Nephron progenitor cell (in vitro differentiated cells): ENCODE data around the gene GNPDA1.

Experiments
- DNase-seq: peaks from one replicate; pipeline ENCODE4 v3.0.0; 2021
- H3K27ac Mint-ChIP-seq: 2 replicates; pipeline ENCODE4 v1.8.0; 2021; ENCODE audit warnings: mild to moderate bottlenecking, moderate library complexity, mixed read lengths
- H3K27me3 Mint-ChIP-seq: 2 replicates; pipeline ENCODE4 v1.8.0; 2021; ENCODE audit warnings: mild to moderate bottlenecking, low read depth, mixed read lengths; ENCODE audit not compliant: poor library complexity
- H3K36me3 Mint-ChIP-seq: 2 replicates; pipeline ENCODE4 v1.8.0; 2021; ENCODE audit warnings: low read depth, mixed read lengths
- H3K4me1 Mint-ChIP-seq: 2 replicates; pipeline ENCODE4 v1.8.0; 2021; ENCODE audit warnings: mixed read lengths
- H3K4me3 Mint-ChIP-seq: 2 replicates; pipeline ENCODE4 v1.8.0; 2021; ENCODE audit warnings: mild to moderate bottlenecking, moderate library complexity, mixed read lengths
- H3K9me3 Mint-ChIP-seq: 2 replicates; pipeline ENCODE4 v1.8.0; 2021; ENCODE audit warnings: mild to moderate bottlenecking, moderate library complexity, mixed read lengths
- TF ChIP-seq, protein P1 (sequence below): fragments of 200-600 bp; sonication (generic); IDR thresholded peaks from 2 replicates; pipeline ENCODE4 v1.5.0; 2021; ENCODE audit warnings: antibody characterized with exemption

The GNPDA1 gene

DNA sequence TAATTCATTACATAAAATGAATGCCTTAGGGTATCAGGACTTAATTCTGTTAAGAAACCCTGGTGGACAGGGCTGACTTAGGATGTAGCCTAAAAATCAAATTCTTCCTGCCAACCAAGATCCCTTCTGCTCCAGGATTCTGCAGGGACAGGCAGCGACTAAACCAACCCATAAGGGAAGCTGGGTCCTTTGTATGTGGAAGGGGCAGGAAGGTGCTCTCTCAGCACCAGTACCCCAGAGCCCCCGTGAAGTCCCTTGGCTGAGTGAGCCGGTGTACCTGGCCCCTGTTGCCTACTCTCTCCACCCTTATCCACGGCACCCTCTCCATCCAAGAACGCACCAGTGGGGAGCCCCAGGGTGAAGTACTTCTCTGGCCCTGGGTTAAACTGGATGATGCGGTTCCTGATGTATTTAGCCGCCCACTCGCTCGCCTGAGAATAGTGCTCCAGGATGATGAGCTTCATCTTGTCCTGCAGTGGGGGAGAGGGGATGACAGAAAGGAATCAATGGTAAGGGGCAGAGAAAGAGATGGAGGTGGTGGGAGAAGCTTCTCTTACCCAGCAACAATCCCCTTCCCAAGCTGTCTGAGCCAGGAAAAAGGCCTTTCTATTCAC, 1.1 kb downstream of the GNPDA1 start:
- Mint-ChIP-seq H3K4me1 (peaks cover 36% of the 10 kb centered on the region), H3K27me3 (peaks cover 6% of the 10 kb centered on the region), H3K36me3 (peaks cover 35% of the 10 kb centered on the region), H3K9me3 (no peaks in the 10 kb centered on the region), H3K4me3 (peak overlapping the region; percentile 88), H3K27ac (no peak overlapping the region)
- no peak for DNase-seq
- TF ChIP-seq, protein P1, sequence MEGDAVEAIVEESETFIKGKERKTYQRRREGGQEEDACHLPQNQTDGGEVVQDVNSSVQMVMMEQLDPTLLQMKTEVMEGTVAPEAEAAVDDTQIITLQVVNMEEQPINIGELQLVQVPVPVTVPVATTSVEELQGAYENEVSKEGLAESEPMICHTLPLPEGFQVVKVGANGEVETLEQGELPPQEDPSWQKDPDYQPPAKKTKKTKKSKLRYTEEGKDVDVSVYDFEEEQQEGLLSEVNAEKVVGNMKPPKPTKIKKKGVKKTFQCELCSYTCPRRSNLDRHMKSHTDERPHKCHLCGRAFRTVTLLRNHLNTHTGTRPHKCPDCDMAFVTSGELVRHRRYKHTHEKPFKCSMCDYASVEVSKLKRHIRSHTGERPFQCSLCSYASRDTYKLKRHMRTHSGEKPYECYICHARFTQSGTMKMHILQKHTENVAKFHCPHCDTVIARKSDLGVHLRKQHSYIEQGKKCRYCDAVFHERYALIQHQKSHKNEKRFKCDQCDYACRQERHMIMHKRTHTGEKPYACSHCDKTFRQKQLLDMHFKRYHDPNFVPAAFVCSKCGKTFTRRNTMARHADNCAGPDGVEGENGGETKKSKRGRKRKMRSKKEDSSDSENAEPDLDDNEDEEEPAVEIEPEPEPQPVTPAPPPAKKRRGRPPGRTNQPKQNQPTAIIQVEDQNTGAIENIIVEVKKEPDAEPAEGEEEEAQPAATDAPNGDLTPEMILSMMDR: no peak

DNA sequence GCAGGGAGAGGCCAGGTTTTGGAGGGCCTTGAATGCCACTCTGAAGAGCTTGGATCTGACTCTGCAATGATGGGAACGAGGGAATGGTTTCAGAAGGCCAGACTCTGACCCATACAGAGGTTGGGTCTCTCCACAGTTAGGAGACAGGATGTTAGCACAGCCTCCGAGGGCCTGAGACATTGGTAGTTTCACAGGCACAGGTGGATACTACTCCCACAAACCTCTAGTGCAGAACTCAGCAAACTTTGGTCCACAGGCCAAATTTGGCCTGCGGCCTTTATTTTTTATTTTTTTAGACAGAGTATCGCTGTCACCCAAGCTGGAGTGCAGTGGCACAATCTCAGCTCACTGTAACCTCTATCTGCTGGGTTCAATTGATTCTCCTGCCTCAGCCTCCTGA, 2.9 kb downstream of the GNPDA1 start:
- Mint-ChIP-seq H3K36me3 (peaks cover 48% of the 10 kb centered on the region), H3K9me3 (no peaks in the 10 kb centered on the region), H3K27ac (no peak overlapping the region), H3K4me1 (peaks cover 29% of the 10 kb centered on the region), H3K4me3 (no peak overlapping the region), H3K27me3 (peaks cover 3% of the 10 kb centered on the region)
- no peak for DNase-seq
- TF ChIP-seq, protein P1: no peak

DNA sequence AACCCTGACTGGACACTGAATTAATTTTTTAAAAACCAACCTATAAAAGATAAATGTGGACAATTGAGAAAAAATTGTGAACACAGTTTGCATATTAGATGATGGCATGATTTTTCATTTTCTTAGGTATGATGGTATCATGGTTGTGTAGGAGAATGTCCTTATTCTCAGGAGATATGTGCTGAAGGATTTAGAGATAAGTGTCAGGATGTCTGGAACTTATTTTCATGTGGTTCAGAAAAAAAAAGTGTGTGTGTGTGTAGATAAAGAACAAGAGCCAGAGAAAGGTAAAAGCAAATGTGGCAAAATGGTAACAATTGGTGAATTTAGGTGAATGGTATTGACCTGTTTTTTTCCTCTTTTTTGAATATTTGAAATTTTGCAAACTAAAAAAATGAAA, 4.0 kb downstream of the GNPDA1 start:
- Mint-ChIP-seq H3K4me1 (peaks cover 21% of the 10 kb centered on the region), H3K4me3 (no peak overlapping the region), H3K36me3 (peaks cover 48% of the 10 kb centered on the region), H3K9me3 (no peaks in the 10 kb centered on the region), H3K27ac (no peak overlapping the region), H3K27me3 (no peaks in the 10 kb centered on the region)
- TF ChIP-seq, protein P1: no peak
- no peak for DNase-seq

DNA sequence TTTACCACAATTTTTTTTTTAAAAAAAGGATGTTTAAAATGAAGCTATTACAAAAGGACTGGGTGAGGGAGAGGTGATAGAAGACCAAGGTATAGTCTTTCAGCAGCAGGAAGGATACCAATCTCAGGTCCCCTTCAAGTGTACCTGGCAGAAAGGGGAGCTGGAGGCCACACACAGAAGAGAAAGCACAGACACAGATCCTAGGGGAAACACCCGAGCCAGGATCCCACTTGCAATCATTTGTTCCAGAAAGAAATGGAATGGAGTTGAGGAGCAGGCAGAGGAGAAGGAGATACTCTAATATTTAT, 5.6 kb downstream of the GNPDA1 start:
- Mint-ChIP-seq H3K27me3 (no peaks in the 10 kb centered on the region), H3K4me3 (no peak overlapping the region), H3K4me1 (peaks cover 6% of the 10 kb centered on the region), H3K9me3 (no peaks in the 10 kb centered on the region), H3K36me3 (peaks cover 50% of the 10 kb centered on the region), H3K27ac (no peak overlapping the region)
- TF ChIP-seq, protein P1: no peak
- DNase-seq: no peak

DNA sequence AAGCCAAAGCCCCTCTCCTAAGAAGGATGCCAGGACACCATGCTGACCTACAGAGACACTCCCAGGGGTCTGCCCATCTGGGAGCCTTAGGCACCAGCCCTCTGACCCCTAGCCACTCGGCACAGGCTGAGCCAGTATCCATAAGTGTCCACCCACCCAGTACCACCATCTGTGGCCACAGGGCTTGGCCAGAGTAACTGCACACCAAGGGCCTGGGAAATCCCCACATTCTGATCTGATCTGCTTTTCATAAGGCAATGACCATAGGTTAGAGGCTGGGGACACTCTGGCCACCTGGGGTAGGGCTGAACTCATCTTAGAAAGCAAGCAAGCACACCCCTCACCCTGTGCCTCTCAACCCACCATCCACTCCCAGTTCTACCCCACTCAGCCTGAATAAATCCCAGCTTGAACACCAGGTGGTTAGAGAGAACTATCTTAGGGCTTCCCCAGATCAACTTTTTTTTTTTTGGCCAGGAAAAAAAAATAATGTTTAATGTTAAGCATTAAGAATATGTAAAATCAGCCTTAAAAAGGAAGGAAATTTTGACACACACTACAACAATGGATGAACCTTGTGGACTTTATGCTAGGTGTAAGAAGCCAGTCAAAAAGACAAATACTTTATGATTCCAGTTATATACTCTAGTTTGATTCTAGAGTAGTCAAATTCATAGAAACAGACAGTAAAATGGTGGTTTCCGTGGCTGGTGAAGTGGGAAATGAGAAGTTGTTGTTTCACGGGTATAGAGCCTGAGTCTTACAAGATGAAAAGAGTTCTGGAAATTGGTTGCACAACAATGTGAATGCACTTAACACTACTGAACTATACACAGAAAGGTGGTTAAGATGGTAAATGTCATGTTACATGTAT, 6.2 kb downstream of the GNPDA1 start:
- Mint-ChIP-seq H3K4me1 (peaks cover under 1% of the 10 kb centered on the region), H3K9me3 (no peaks in the 10 kb centered on the region), H3K27ac (no peak overlapping the region), H3K36me3 (peaks cover 56% of the 10 kb centered on the region), H3K27me3 (no peaks in the 10 kb centered on the region), H3K4me3 (no peak overlapping the region)
- no peak for DNase-seq
- TF ChIP-seq, protein P1: no peak
